Gastrocnemius medialis (tissue), 4 donors: Measurements from ENCODE around the gene SSPN. TPM values are rescaled to one million over a fixed set of nuclear protein-coding genes. Genes with fewer than 3 reads are reported as not detected.

ENCODE experiments used
- ATAC-seq, 2 donors: fragments of 150-250 bp; one replicate each; pipeline ENCODE4 v1.9.1; 2016
- DNase-seq, 2 donors: peaks; one replicate each; pipeline ENCODE4 v3.0.0-alpha.2; 2019
- H3K27ac ChIP-seq, 4 donors: fragments of 200-600 bp; sonication (generic); 1 replicate in 1 of 4; 2 replicates in 3 of 4; pipeline ENCODE4 v1.5.1; 2016 to 2018; ENCODE audit warnings: mild to moderate bottlenecking in 2 of 4, moderate library complexity in 1 of 4
- H3K27me3 ChIP-seq, 3 donors: fragments of 200-600 bp; sonication (generic) in 2 of 3; 1 replicate in 1 of 3; 2 replicates in 2 of 3; pipeline versions ENCODE4 v1.5.1 to v1.6.0; 2016 to 2019; ENCODE audit warnings: mild to moderate bottlenecking in 1 of 3, moderate library complexity in 1 of 3
- H3K36me3 ChIP-seq, 2 donors: fragments of 200-600 bp; sonication (generic) in 1 of 2; one replicate each; pipeline ENCODE4 v1.5.1; 2017 to 2018
- H3K4me1 ChIP-seq, 2 donors: fragments of 200-600 bp; sonication (generic) in 1 of 2; one replicate each; pipeline ENCODE4 v1.5.1; 2016 to 2017; ENCODE audit warnings: mild to moderate bottlenecking in 2 of 2
- H3K4me3 ChIP-seq, 4 donors: fragments of 200-600 bp; sonication (generic) in 3 of 4; 1 replicate in 1 of 4; 2 replicates in 3 of 4; pipeline ENCODE4 v1.5.1; 2016 to 2019; ENCODE audit warnings: mild to moderate bottlenecking in 2 of 4
- H3K9me3 ChIP-seq, 3 donors: fragments of 200-600 bp; sonication (generic) in 2 of 3; 1 replicate in 1 of 3; 2 replicates in 2 of 3; pipeline ENCODE4 v1.5.1; 2016 to 2019
- CTCF ChIP-seq, 5 experiments: fragments of 450-650 bp in 3 of 5; fragments of 200-600 bp in 2 of 5; sonication (generic) in 2 of 5; IDR thresholded peaks in 4 of 5; conservative IDR thresholded peaks in 1 of 5; 1 replicate in 4 of 5; 2 replicates in 1 of 5; pipeline ENCODE4 v1.5.1; 2016 to 2019; ENCODE audit warnings: antibody characterized with exemption in 5 of 5, mild to moderate bottlenecking in 3 of 5, moderate library complexity in 3 of 5
- POLR2A ChIP-seq, 2 donors: fragments of 450-650 bp; IDR thresholded peaks; one replicate each; pipeline ENCODE4 v1.6.1; 2017; ENCODE audit warnings: antibody characterized with exemption in 2 of 2, mild to moderate bottlenecking in 2 of 2, moderate library complexity in 2 of 2
- in situ Hi-C, 4 donors: fragments of 200-750 bp; cut with MboI; loops; one replicate each; pipeline versions ENCODE4 v1.15.0 to v1.8.0; 2017; ENCODE audit warnings: low sequenced_read_pairs in 4 of 4
- intact Hi-C: fragments of 100-400 bp; cut with DNase I; formaldehyde crosslinking; loops from one replicate; pipeline ENCODE4 v1.15.1; 2023; ENCODE audit warnings: low total_unique reads
- total RNA-seq, 4 donors: library from RNA; depleted of rRNA; stranded (reverse); fragments of >200 nt; gene quantifications; one replicate each; pipeline versions ENCODE4 v1.1.0 to v1.2.3, GENCODE V29; 2016

The SSPN gene
- total RNA-seq, 4 donors from 2014 or later: 23.0 to 65.7 (median 32.4) TPM

DNA sequence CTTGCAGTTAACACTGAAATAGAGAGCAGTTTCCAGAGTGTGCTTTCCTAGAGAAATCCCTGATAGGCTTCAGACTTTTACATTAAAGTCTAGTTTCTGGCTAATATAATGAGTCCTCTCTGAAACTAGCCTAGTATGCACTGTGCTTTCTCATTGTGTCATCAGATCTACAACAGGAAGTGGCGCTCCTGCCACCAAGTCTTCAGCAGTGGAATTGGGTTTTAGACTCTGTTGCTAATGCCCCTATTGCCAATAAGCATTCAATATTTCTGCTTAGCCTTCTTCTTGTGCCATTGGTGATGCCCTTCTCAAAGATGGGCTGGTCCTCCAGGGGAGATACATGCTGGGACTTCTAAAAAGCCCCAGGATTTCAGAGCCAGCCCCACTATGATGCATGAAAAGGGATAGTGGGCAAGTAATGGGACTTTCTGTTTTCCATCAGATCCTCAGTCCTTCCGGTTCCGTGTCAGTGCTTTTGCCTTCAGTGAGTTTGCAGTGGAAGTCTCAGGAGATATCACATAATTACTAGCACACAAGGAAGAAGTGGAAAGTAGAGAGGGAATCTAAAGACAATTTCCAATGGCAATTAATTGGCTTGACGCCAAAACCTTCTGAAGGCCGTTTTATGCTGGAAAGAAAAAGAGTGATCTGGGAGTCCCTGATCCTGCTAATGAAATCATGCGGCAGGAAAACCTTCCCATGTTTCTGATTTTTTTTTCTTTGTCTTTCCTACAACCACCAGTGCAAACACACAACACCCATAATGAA, 50.0 kb downstream of the SSPN start:
- no peaks in the 10 kb centered on the region for H3K9me3 ChIP-seq
- TF ChIP-seq POLR2A (IDR thresholded peaks at IDR 0.05): no peak
- TF ChIP-seq CTCF (IDR thresholded peaks at IDR 0.05 in 4 of 5, conservative IDR thresholded peaks at IDR 0.05 in 1 of 5): no peak
- H3K27me3 ChIP-seq: no peaks in the 10 kb centered on the region
- no peaks in the 10 kb centered on the region for H3K4me1 ChIP-seq
- no peaks in the 10 kb centered on the region for H3K36me3 ChIP-seq
- in situ Hi-C loops (no loop called here), intact Hi-C loops (no loop called here)
- no peak overlapping the region for H3K27ac ChIP-seq
- no peak overlapping the region for H3K4me3 ChIP-seq
- ATAC-seq: no peak
- DNase-seq: no peak

- H3K4me1 ChIP-seq: no peaks in the 10 kb centered on the region
- H3K27ac ChIP-seq: no peak overlapping the region
- intact Hi-C loops (no loop called here), in situ Hi-C loops (no loop called here)
- DNase-seq (no peak), ATAC-seq (no peak)
- TF ChIP-seq POLR2A (IDR thresholded peaks at IDR 0.05) (no peak), CTCF (IDR thresholded peaks at IDR 0.05 in 4 of 5, conservative IDR thresholded peaks at IDR 0.05 in 1 of 5) (no peak)
- no peak overlapping the region for H3K4me3 ChIP-seq
- no peaks in the 10 kb centered on the region for H3K9me3 ChIP-seq
- no peaks in the 10 kb centered on the region for H3K27me3 ChIP-seq
- H3K36me3 ChIP-seq: no peaks in the 10 kb centered on the region
Observed at GRCh38 chr12:26246483-26247164, 51.3 kb downstream of the SSPN start.

- ATAC-seq (no peak), DNase-seq (no peak)
- intact Hi-C loops: no loop called here
- in situ Hi-C loops: no loop called here
- no peaks in the 10 kb centered on the region for H3K9me3 ChIP-seq
- no peaks in the 10 kb centered on the region for H3K4me1 ChIP-seq
- H3K36me3 ChIP-seq: no peaks in the 10 kb centered on the region
- TF ChIP-seq CTCF (IDR thresholded peaks at IDR 0.05 in 4 of 5, conservative IDR thresholded peaks at IDR 0.05 in 1 of 5): no peak
- no peak for TF ChIP-seq POLR2A (IDR thresholded peaks at IDR 0.05)
- H3K4me3 ChIP-seq: no peak overlapping the region
- no peaks in the 10 kb centered on the region for H3K27me3 ChIP-seq
- no peak overlapping the region for H3K27ac ChIP-seq
Observed at GRCh38 chr12:26247873-26248272, 52.5 kb downstream of the SSPN start.

GRCh38 chr12:26250801-26251200, 55.4 kb downstream of the SSPN start:
- Histone ChIP-seq H3K4me1 (no peaks in the 10 kb centered on the region), H3K9me3 (no peaks in the 10 kb centered on the region), H3K4me3 (no peak overlapping the region), H3K27me3 (no peaks in the 10 kb centered on the region), H3K36me3 (no peaks in the 10 kb centered on the region), H3K27ac (no peak overlapping the region)
- no peak for ATAC-seq
- TF ChIP-seq POLR2A (IDR thresholded peaks at IDR 0.05) (no peak), CTCF (IDR thresholded peaks at IDR 0.05 in 4 of 5, conservative IDR thresholded peaks at IDR 0.05 in 1 of 5) (no peak)
- no peak for DNase-seq
- in situ Hi-C loops (no loop called here), intact Hi-C loops (no loop called here)
